Endothelial cell of umbilical vein (primary cell): ENCODE data around the gene HHLA2. TPM values are rescaled to one million over a fixed set of nuclear protein-coding genes. Genes with fewer than 3 reads are reported as not detected.

Source experiments
- BruUV-seq: library from RNA; stranded (reverse); fragments of 400-500 nt; replicated peaks from 2 replicates; lab custom pipeline; 2021; lab: Mats Ljungman, UMichigan
- CTCF ChIA-PET: fragments of 300-600, 350-600 bp; sonication (Branson Sonifier 250); formaldehyde crosslinking; loops from one replicate; lab custom pipeline; 2021; ENCODE audit warnings: antibody characterized with exemption, inconsistent platforms; lab: Charles Lee
- POLR2A ChIA-PET: fragments of 300-600, 350-600 bp; sonication (Branson Sonifier 250); formaldehyde crosslinking; loops from one replicate; lab custom pipeline; 2021; ENCODE audit warnings: antibody characterized with exemption, inconsistent platforms; lab: Charles Lee
- DNase-seq: peaks from one replicate; pipeline ENCODE4 v3.0.0-alpha.2; 2011; ENCODE audit warnings: low read depth, low spot score
- FAIRE-seq: peaks from 2 replicates; lab custom pipeline; 2011; peaks lifted over from hg19 to GRCh38; lab: Jason Lieb, UNC
- H2AFZ ChIP-seq: 2 replicates; pipeline ENCODE4 v1.6.0; 2012; ENCODE audit warnings: low read depth, low read length, control low read depth, inconsistent platforms
- H3K27ac ChIP-seq: 2 replicates; pipeline ENCODE4 v1.5.1; 2011; ENCODE audit warnings: low read depth, mild to moderate bottlenecking, control low read depth, low read length, moderate library complexity; ENCODE audit not compliant: insufficient read depth
- H3K27me3 ChIP-seq, 2 experiments: 2 replicates each; pipeline versions ENCODE4 v1.6.0 to v1.6.1; 2011; ENCODE audit warnings: low read length in 2 of 2, mixed read lengths in 1 of 2; ENCODE audit not compliant: control insufficient read depth in 2 of 2, insufficient read depth in 2 of 2
- H3K36me3 ChIP-seq, 2 experiments: 2 replicates in 1 of 2; 3 replicates in 1 of 2; pipeline ENCODE4 v1.5.1; 2011; ENCODE audit warnings: low read length in 2 of 2, mild to moderate bottlenecking in 1 of 2, moderate library complexity in 1 of 2; ENCODE audit not compliant: control insufficient read depth in 2 of 2, insufficient read depth in 2 of 2; ENCODE audit errors: extremely low read depth in 1 of 2
- H3K4me1 ChIP-seq: 3 replicates; pipeline ENCODE4 v1.5.1; 2011; ENCODE audit warnings: mild to moderate bottlenecking, low read length; ENCODE audit not compliant: control insufficient read depth, insufficient read depth; ENCODE audit errors: extremely low read depth
- H3K4me2 ChIP-seq: 2 replicates; pipeline ENCODE4 v1.6.1; 2011; ENCODE audit warnings: low read length, control low read depth, mixed read lengths; ENCODE audit not compliant: insufficient read depth
- H3K4me3 ChIP-seq, 3 experiments: fragments of 200-600 bp in 1 of 3; sonication (generic), shearing (Covaris generic) in 1 of 3; replicated peaks in 1 of 3; 2 replicates each; pipeline ENCODE4 v1.5.1; 2011 to 2016; ENCODE audit warnings: control low read depth in 3 of 3, low read length in 3 of 3, mild to moderate bottlenecking in 2 of 3, inconsistent platforms in 1 of 3, low read depth in 1 of 3, moderate library complexity in 1 of 3; ENCODE audit not compliant: insufficient read depth in 1 of 3
- H3K79me2 ChIP-seq: 2 replicates; pipeline ENCODE4 v1.6.0; 2012; ENCODE audit warnings: low read length, inconsistent platforms; ENCODE audit not compliant: control insufficient read depth, insufficient read depth
- H3K9ac ChIP-seq: replicated peaks from 2 replicates; pipeline ENCODE3; 2011; ENCODE audit warnings: low read length, control low read depth; ENCODE audit not compliant: insufficient read depth; ENCODE audit errors: extremely low read depth
- H3K9me1 ChIP-seq: replicated peaks from 3 replicates; pipeline ENCODE4 v1.6.0; 2011; ENCODE audit warnings: mild to moderate bottlenecking, low read length; ENCODE audit not compliant: control insufficient read depth, insufficient read depth; ENCODE audit errors: extremely low read depth
- H3K9me3 ChIP-seq: replicated peaks from 2 replicates; pipeline ENCODE4 v1.5.1; 2012; ENCODE audit warnings: low read length, inconsistent platforms; ENCODE audit not compliant: control insufficient read depth, insufficient read depth
- H4K20me1 ChIP-seq: replicated peaks from 2 replicates; pipeline ENCODE3; 2011; ENCODE audit warnings: mild to moderate bottlenecking, low read length; ENCODE audit not compliant: control insufficient read depth, insufficient read depth; ENCODE audit errors: extremely low read depth
- CTCF ChIP-seq, 2 donors: IDR thresholded peaks; 1 replicate in 1 of 2; 2 replicates in 1 of 2; pipeline ENCODE4 v1.5.1; 2011; ENCODE audit warnings: low read length in 2 of 2, mild to moderate bottlenecking in 2 of 2, moderate library complexity in 2 of 2, control low read depth in 1 of 2, inconsistent platforms in 1 of 2, low read depth in 1 of 2; ENCODE audit not compliant: insufficient read depth in 1 of 2; ENCODE audit errors: extremely low read depth in 1 of 2
- EZH2 ChIP-seq: IDR thresholded peaks from 2 replicates; pipeline ENCODE4 v1.6.1; 2012; ENCODE audit warnings: borderline replicate concordance, low read depth, mild to moderate bottlenecking, moderate library complexity, low read length, inconsistent platforms; ENCODE audit not compliant: severe bottlenecking
- FOS ChIP-seq: IDR thresholded peaks from 2 replicates; pipeline ENCODE4 v1.6.1; 2011; ENCODE audit warnings: mild to moderate bottlenecking, low read length, moderate library complexity, borderline replicate concordance; ENCODE audit not compliant: insufficient read depth
- GATA2 ChIP-seq: IDR thresholded peaks from 2 replicates; pipeline ENCODE4 v1.7.0; 2011; ENCODE audit warnings: low read depth, mild to moderate bottlenecking, moderate library complexity, mixed read lengths, low read length; ENCODE audit not compliant: insufficient read length, insufficient read depth
- JUN ChIP-seq: IDR thresholded peaks from 2 replicates; pipeline ENCODE4 v1.6.1; 2011; ENCODE audit warnings: borderline replicate concordance, low read depth; ENCODE audit not compliant: insufficient read length, insufficient read depth
- MYC ChIP-seq: IDR thresholded peaks from one replicate; pipeline ENCODE4 v1.6.1; 2011; ENCODE audit warnings: mild to moderate bottlenecking, low read depth, low read length
- POLR2A ChIP-seq: IDR thresholded peaks from 2 replicates; pipeline ENCODE4 v1.6.1; 2012; ENCODE audit warnings: low read depth, mild to moderate bottlenecking, control low read depth, low read length
- POLR2AphosphoS5 ChIP-seq: IDR thresholded peaks from 2 replicates; pipeline ENCODE4 v1.6.1; 2012; ENCODE audit warnings: low read depth, mild to moderate bottlenecking, control low read depth, low read length, moderate library complexity; ENCODE audit not compliant: insufficient read depth
- dilution Hi-C: fragments of 300-500 bp; cut with MboI; formaldehyde crosslinking; loops from one replicate; pipeline ENCODE4 v1.15.0; 2019; ENCODE audit warnings: low sequenced_read_pairs; ENCODE audit not compliant: extremely low pct_ligation_motif_present
- intact Hi-C: fragments of 100-400 bp; cut with micrococcal nuclease; formaldehyde crosslinking; loops from one replicate; pipeline ENCODE4 v1.10.0; 2022
- polyA plus RNA-seq, 4 experiments: library from polyadenylated mRNA; depleted of rRNA in 3 of 4; stranded (reverse) in 3 of 4; unstranded in 1 of 4; fragments of >200 nt; gene quantifications; 2 replicates each; pipeline versions ENCODE4 v1.2.1 to v1.2.3, GENCODE V29; 2011 to 2012; ENCODE audit warnings: missing spikeins in 1 of 4
- total RNA-seq: library from RNA; stranded (reverse); gene quantifications from 2 replicates; pipeline ENCODE4 v1.2.3, GENCODE V29; 2021
- TF ChIP-seq, protein P1 (sequence below): IDR thresholded peaks from 2 replicates; pipeline ENCODE4 v1.6.1; 2011; ENCODE audit not compliant: insufficient read depth, insufficient read length

Gene HHLA2
- total and polyA plus RNA-seq, 2 donors (not counting 3 experiments of a cell fraction or from before 2014, with no cell fraction given), result not detected

GRCh38 chr3:108280476-108280875 lies 15.9 kb upstream of the HHLA2 start:
- Histone ChIP-seq H3K36me3 (no peaks in the 10 kb centered on the region), H3K4me3 (no peak overlapping the region), H2AFZ (no peak overlapping the region), H3K9ac (no peak overlapping the region), H3K9me1 (no peaks in the 10 kb centered on the region), H3K27me3 (peaks cover 2 to 3% of the 10 kb centered on the region in 2 experiments), H4K20me1 (no peaks in the 10 kb centered on the region), H3K79me2 (no peaks in the 10 kb centered on the region), H3K9me3 (no peaks in the 10 kb centered on the region), H3K4me2 (no peak overlapping the region), H3K27ac (no peak overlapping the region), H3K4me1 (no peaks in the 10 kb centered on the region)
- DNase-seq, result no peak
- dilution Hi-C loops, result no loop called here
- ChIA-PET POLR2A (no interaction called here), CTCF (no interaction called here)
- BruUV-seq, result no TSS peak
- intact Hi-C loops, result no loop called here
- TF ChIP-seq GATA2 (no peak), POLR2A (no peak), POLR2AphosphoS5 (no peak), JUN (no peak), CTCF (IDR thresholded peaks at IDR 0.05; ENCODE audit: extremely low read depth in 1 of 2, insufficient read depth in 1 of 2, low read depth in 1 of 2, low read length in 2 of 2) (no peak), EZH2 (no peak), MYC (no peak), FOS (no peak)
- TF ChIP-seq, protein P1, sequence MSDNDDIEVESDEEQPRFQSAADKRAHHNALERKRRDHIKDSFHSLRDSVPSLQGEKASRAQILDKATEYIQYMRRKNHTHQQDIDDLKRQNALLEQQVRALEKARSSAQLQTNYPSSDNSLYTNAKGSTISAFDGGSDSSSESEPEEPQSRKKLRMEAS, result no peak
- FAIRE-seq, result no peak
